ENCODE measurements around the gene TMEM131L.

TMEM131L gene

GRCh38 chr4:153518637-153519389, 52.7 kb downstream of the TMEM131L start:
- Histone ChIP-seq H3F3A (ENCODE audit: low read depth) (0 out of 2 replicates have a peak, but pooled peaks cover 7% of the 10 kb centered on the region), H3K9me2 (replicated peaks; ENCODE audit: low read depth, low read length) (no peaks in the 10 kb centered on the region), H3K9ac (ENCODE audit: low read depth, low read length, poor library complexity, severe bottlenecking) (no peak overlapping the region), H3K4me3 (ENCODE audit: low read length, poor library complexity, severe bottlenecking) (no peak overlapping the region), H3K27me3 (ENCODE audit: insufficient read depth, low read length, poor library complexity, severe bottlenecking) (no peaks in the 10 kb centered on the region), H3K9me3 (ENCODE audit: insufficient read depth, low read depth, low read length) (no peaks in the 10 kb centered on the region), H3K36me3 (ENCODE audit: insufficient read depth, low read length) (peaks cover 40% of the 10 kb centered on the region), H2AFZ (ENCODE audit: low read length) (no peak overlapping the region), H3K4me2 (ENCODE audit: low read depth, low read length, poor library complexity, severe bottlenecking) (no peak overlapping the region), H4K20me1 (ENCODE audit: insufficient read depth, low read length, poor library complexity, severe bottlenecking) (peaks cover 79% of the 10 kb centered on the region), H3K4me1 (ENCODE audit: insufficient read depth, low read length, poor library complexity, severe bottlenecking) (peaks cover 50% of the 10 kb centered on the region), H3K79me2 (ENCODE audit: insufficient read depth, low read length) (peaks cover 99% of the 10 kb centered on the region)
- no peak for TF ChIP-seq EZH2phosphoT487 (IDR thresholded peaks at IDR 0.05; ENCODE audit: borderline replicate concordance)
- TF ChIP-seq CTCF (conservative IDR thresholded peaks at IDR 0.05; ENCODE audit: low read length): no peak

- Histone ChIP-seq H3K27me3 (ENCODE audit: insufficient read depth, low read length, poor library complexity, severe bottlenecking) (no peaks in the 10 kb centered on the region), H3K4me2 (ENCODE audit: low read depth, low read length, poor library complexity, severe bottlenecking) (no peak overlapping the region), H3K36me3 (ENCODE audit: insufficient read depth, low read length) (peaks cover 45% of the 10 kb centered on the region), H3K9me3 (ENCODE audit: insufficient read depth, low read depth, low read length) (no peaks in the 10 kb centered on the region), H3K4me1 (ENCODE audit: insufficient read depth, low read length, poor library complexity, severe bottlenecking) (peaks cover 58% of the 10 kb centered on the region), H3F3A (ENCODE audit: low read depth) (0 out of 2 replicates have a peak, but pooled peaks cover 7% of the 10 kb centered on the region), H3K4me3 (ENCODE audit: low read length, poor library complexity, severe bottlenecking) (no peak overlapping the region), H2AFZ (ENCODE audit: low read length) (no peak overlapping the region), H4K20me1 (ENCODE audit: insufficient read depth, low read length, poor library complexity, severe bottlenecking) (peaks cover 82% of the 10 kb centered on the region), H3K79me2 (ENCODE audit: insufficient read depth, low read length) (peaks cover 100% of the 10 kb centered on the region), H3K9me2 (replicated peaks; ENCODE audit: low read depth, low read length) (no peaks in the 10 kb centered on the region), H3K9ac (ENCODE audit: low read depth, low read length, poor library complexity, severe bottlenecking) (no peak overlapping the region)
- TF ChIP-seq CTCF (conservative IDR thresholded peaks at IDR 0.05; ENCODE audit: low read length) (no peak), EZH2phosphoT487 (IDR thresholded peaks at IDR 0.05; ENCODE audit: borderline replicate concordance) (no peak)
These were observed 53.5 kb downstream of the TMEM131L start for GRCh38 chr4:153519687-153520086.

- no peak overlapping the region for H2AFZ ChIP-seq (ENCODE audit: low read length)
- H3K9me3 ChIP-seq (ENCODE audit: insufficient read depth, low read depth, low read length): no peaks in the 10 kb centered on the region
- H3K27me3 ChIP-seq (ENCODE audit: insufficient read depth, low read length, poor library complexity, severe bottlenecking): no peaks in the 10 kb centered on the region
- H4K20me1 ChIP-seq (ENCODE audit: insufficient read depth, low read length, poor library complexity, severe bottlenecking): peaks cover 82% of the 10 kb centered on the region
- no peak overlapping the region for H3K4me3 ChIP-seq (ENCODE audit: low read length, poor library complexity, severe bottlenecking)
- TF ChIP-seq CTCF (conservative IDR thresholded peaks at IDR 0.05; ENCODE audit: low read length) (no peak), EZH2phosphoT487 (IDR thresholded peaks at IDR 0.05; ENCODE audit: borderline replicate concordance) (no peak)
- peaks cover 100% of the 10 kb centered on the region for H3K79me2 ChIP-seq (ENCODE audit: insufficient read depth, low read length)
- H3K9ac ChIP-seq (ENCODE audit: low read depth, low read length, poor library complexity, severe bottlenecking): no peak overlapping the region
- peaks cover 55% of the 10 kb centered on the region for H3K4me1 ChIP-seq (ENCODE audit: insufficient read depth, low read length, poor library complexity, severe bottlenecking)
- peaks cover 45% of the 10 kb centered on the region for H3K36me3 ChIP-seq (ENCODE audit: insufficient read depth, low read length)
- 0 out of 2 replicates have a peak, but pooled peaks cover 7% of the 10 kb centered on the region for H3F3A ChIP-seq (ENCODE audit: low read depth)
- H3K4me2 ChIP-seq (ENCODE audit: low read depth, low read length, poor library complexity, severe bottlenecking): no peak overlapping the region
- H3K9me2 ChIP-seq (replicated peaks; ENCODE audit: low read depth, low read length): no peaks in the 10 kb centered on the region
These were observed 54.1 kb downstream of the TMEM131L start for GRCh38 chr4:153520227-153520626.
